Measurements from ENCODE around the gene PPP2R3B.

Gene PPP2R3B

GRCh38 chrX:344371-344901 is 42.3 kb downstream of the PPP2R3B start (continued):
- no peak for TF ChIP-seq ZIC2 (tag by site-specific recombination; IDR thresholded peaks at IDR 0.05)

GRCh38 chrX:341541-342101 is 45.1 kb downstream of the PPP2R3B start:
- Histone ChIP-seq H3K36me3 (ENCODE audit: control insufficient read depth in 2 of 2, insufficient read depth in 1 of 2, low read length in 2 of 2) (peaks cover 0 to 36% of the 10 kb centered on the region in 2 experiments; a peak in 1 of 3 replicates), H3K4me3 (ENCODE audit: low read depth, low read length) (no peak overlapping the region), H3K27ac (ENCODE audit: extremely low read depth, low read depth, low read length) (no peak overlapping the region), H3K4me1 (ENCODE audit: control insufficient read depth, insufficient read depth, low read length) (no peaks in the 10 kb centered on the region), H3K9me3 (ENCODE audit: control insufficient read depth, insufficient read depth, low read depth, low read length) (no peaks in the 10 kb centered on the region)
- ChIA-PET POLR2A (no interaction called here), CTCF (no interaction called here)
- TF ChIP-seq ZNF174 (tag by site-specific recombination; IDR thresholded peaks at IDR 0.05) = no peak
- no peak for TF ChIP-seq ZBTB8A (tag by site-specific recombination; IDR thresholded peaks at IDR 0.05)
- no peak for TF ChIP-seq KLF7 (tag by site-specific recombination; IDR thresholded peaks at IDR 0.05; ENCODE audit: borderline replicate concordance)

GRCh38 chrX:340641-341423 is 45.9 kb downstream of the PPP2R3B start:
- H3K4me1 ChIP-seq (ENCODE audit: control insufficient read depth, insufficient read depth, low read length) = no peaks in the 10 kb centered on the region
- H3K4me3 ChIP-seq (ENCODE audit: low read depth, low read length) = no peak overlapping the region
- H3K27ac ChIP-seq (ENCODE audit: extremely low read depth, low read depth, low read length) = no peak overlapping the region
- TF ChIP-seq ZNF148 (tag by site-specific recombination; IDR thresholded peaks at IDR 0.05; ENCODE audit: borderline replicate concordance) (no peak), FEZF1 (tag by site-specific recombination; IDR thresholded peaks at IDR 0.05) (no peak), ZNF140 (tag by site-specific recombination; IDR thresholded peaks at IDR 0.05) (no peak), HOXC10 (CRISPR knock-in tag; IDR thresholded peaks at IDR 0.05) (no peak)
- peaks cover 0 to 39% of the 10 kb centered on the region in 2 experiments; a peak in 1 of 3 replicates for H3K36me3 ChIP-seq (ENCODE audit: control insufficient read depth in 2 of 2, insufficient read depth in 1 of 2, low read length in 2 of 2)
- no peaks in the 10 kb centered on the region for H3K9me3 ChIP-seq (ENCODE audit: control insufficient read depth, insufficient read depth, low read depth, low read length)
- POLR2A ChIA-PET = no interaction called here
- CTCF ChIA-PET = no interaction called here

GRCh38 chrX:340121-340520 is 46.6 kb downstream of the PPP2R3B start:
- H3K4me3 ChIP-seq (ENCODE audit: low read depth, low read length) = no peak overlapping the region
- no peaks in the 10 kb centered on the region for H3K4me1 ChIP-seq (ENCODE audit: control insufficient read depth, insufficient read depth, low read length)
- ChIA-PET CTCF (no interaction called here), POLR2A (no interaction called here)
- no peak overlapping the region for H3K27ac ChIP-seq (ENCODE audit: extremely low read depth, low read depth, low read length)
- peaks cover 0 to 37% of the 10 kb centered on the region in 2 experiments; a peak in 1 of 3 replicates for H3K36me3 ChIP-seq (ENCODE audit: control insufficient read depth in 2 of 2, insufficient read depth in 1 of 2, low read length in 2 of 2)
- no peaks in the 10 kb centered on the region for H3K9me3 ChIP-seq (ENCODE audit: control insufficient read depth, insufficient read depth, low read depth, low read length)
- TF ChIP-seq ZFP37 (tag by site-specific recombination; IDR thresholded peaks at IDR 0.05) (no peak), ZNF341 (tag by site-specific recombination; IDR thresholded peaks at IDR 0.05; ENCODE audit: low read depth) (no peak), ZNF10 (tag by site-specific recombination; IDR thresholded peaks at IDR 0.05) (no peak), ATF2 (tag by site-specific recombination; IDR thresholded peaks at IDR 0.05; ENCODE audit: low read depth) (no peak), ZNF792 (tag by site-specific recombination; IDR thresholded peaks at IDR 0.05) (no peak), ZNF214 (tag by site-specific recombination; IDR thresholded peaks at IDR 0.05; ENCODE audit: borderline replicate concordance) (no peak), ZNF350 (tag by site-specific recombination; IDR thresholded peaks at IDR 0.05) (no peak), PRDM2 (tag by site-specific recombination; IDR thresholded peaks at IDR 0.05; ENCODE audit: borderline replicate concordance) (no peak), ZNF645 (tag by site-specific recombination; IDR thresholded peaks at IDR 0.05) (no peak)
